ENCODE data around the gene BMPR1B.

Gene BMPR1B

DNA sequence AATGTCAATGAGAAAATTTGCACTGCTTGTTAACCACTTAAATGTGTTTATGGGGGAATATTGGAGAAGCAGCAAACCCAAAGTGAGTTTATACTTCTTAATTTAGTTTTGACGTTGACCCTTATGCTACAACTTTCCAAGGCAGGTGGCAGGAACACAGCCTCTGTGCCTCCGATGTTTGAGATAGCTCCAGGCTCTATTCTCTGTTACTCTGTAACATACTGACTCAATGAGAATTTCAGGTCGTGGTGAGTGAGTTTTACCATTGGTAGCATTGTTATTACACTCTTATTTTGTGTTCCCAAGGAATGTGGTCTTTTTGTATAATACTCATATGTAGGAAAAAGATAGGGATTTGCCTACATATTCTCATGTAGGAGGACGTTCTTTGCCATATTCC lies 210.7 kb downstream of the BMPR1B start:
- no peak for DNase-seq

DNA sequence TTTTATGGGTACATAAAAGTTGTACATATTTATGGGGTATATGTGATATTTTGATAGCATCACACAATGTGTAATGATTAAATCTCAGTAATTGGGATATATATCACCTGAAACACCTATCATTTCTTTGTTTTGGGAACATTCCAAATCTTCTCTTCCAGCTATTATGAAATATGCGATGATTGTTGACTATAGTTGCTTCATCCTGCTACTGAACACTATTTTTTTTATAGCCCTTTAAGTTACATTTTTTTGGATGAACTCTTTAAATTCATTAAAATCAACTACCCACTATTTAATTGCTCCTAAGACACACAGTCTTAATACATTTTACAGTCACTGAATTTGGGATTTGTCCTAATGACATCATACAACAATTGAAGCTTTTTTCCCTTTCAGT lies 212.9 kb downstream of the BMPR1B start:
- DNase-seq: no peak

DNA sequence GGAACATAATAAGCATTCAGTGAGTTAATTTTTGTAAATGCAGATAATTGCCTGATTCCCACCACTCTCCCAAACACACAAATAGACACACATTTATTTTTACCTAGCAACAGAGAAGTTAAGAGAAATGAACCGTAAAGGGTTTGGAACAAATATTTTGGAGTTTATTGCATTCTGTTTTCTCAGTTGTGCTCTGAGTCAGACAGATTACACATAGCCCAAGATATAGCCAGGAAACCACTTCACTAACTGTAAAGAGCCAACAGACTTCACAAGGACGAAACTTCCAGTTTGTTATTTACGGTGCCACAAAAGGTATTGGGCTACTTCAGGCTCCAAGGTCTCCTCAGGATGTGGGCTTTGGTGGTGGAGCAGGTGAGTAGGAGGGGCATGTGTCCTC lies 217.0 kb downstream of the BMPR1B start:
- no peak for DNase-seq

DNA sequence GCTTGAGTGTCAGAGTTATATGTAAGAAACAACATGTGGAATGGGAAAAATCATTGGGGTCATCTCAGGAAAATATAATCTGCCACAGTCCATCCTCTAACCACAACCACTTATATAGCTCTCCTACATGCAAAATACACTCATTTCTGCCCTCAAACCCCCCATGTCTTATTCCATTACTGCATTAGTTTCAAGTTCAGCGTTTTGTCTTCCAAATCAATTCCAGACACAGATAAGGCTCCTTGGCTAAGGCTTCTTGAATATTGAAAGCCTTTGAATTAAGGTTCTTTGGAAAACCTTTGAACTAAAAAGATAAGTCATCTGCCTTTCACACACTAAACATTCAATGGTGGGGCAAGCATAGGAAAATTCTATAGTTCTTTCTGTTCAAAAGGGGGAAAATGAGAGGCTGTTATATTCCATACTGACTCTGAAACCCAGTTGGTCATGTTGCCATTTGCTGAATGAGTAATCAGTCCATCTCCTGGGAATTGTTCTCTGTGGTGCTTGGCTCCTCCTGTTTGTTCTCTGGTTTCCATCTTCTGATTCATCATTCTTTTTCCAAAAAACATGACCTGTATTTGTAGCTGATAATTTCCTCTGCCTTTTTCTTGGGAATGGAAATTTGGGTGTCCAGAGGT lies 218.7 kb downstream of the BMPR1B start:
- DNase-seq: no peak

DNA sequence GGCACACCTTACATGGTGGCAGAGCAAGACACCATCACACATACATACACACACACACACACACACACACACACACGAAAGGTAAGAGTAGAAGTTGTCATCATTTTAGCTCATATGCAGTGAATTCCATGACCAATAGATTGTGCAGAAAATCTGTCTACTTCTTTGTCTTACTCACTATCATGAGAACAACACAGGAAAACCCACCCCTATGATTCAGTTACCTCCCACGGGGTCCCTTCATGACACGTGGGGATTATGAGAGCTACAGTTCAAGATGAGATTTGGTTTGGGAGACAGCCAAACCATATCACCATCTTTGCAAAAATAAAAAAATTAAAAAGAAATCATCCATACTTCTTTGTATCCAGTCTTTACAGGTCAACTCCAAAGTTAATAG lies 221.1 kb downstream of the BMPR1B start:
- DNase-seq: no peak

DNA sequence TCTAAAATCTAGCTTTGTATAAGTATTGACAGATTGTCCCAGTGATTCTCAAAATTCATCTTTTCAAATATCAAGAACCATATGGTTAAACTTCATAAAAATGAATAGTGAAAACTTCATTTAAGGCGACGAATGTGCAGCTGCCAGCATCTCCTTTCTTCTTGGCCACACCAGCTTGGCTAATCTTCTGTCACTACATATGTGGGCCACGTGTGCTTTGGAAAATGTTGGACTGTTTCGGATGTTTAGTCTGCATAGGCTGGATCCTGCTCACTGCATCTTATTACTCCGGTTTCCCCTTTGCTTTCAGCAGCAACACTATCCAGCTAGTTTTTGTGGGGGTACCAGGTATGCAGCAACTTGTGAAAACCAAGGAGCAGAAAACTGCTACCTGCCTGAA lies 221.9 kb downstream of the BMPR1B start:
- no peak for DNase-seq

DNA sequence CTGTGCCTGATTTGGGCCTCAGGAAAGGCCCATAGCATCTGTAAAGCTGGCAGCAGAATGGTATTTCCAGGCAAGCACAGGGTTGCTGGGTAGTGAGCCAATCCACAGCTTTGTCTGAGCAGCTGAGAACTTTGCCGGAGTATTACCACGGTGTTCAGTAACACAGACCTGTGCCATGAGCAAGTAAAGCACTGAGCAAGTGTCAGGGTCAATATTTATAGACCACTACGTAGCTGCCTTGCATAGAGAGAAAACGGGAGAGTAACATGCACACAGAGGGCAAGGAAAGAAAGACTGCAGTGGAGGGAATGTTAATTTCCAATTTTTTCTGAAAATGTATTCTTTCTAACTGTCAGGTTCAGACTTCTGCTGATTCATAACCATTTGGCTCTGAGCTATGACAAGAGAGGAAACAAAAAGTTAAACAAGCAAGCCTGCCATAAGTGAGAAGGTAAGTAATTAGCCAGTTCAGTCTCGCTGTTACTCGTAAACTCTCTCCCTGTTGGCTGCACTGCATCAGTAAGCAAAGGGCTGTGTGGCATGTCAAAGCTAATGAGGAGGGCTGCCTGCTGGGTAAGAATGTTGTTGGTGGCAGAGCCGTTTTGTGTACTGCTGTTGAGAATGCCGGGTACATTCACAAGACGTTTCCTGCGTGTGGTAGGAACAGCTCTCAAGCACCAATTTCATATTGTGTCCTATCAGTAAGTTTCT lies 238.1 kb downstream of the BMPR1B start:
- DNase-seq: no peak

DNA sequence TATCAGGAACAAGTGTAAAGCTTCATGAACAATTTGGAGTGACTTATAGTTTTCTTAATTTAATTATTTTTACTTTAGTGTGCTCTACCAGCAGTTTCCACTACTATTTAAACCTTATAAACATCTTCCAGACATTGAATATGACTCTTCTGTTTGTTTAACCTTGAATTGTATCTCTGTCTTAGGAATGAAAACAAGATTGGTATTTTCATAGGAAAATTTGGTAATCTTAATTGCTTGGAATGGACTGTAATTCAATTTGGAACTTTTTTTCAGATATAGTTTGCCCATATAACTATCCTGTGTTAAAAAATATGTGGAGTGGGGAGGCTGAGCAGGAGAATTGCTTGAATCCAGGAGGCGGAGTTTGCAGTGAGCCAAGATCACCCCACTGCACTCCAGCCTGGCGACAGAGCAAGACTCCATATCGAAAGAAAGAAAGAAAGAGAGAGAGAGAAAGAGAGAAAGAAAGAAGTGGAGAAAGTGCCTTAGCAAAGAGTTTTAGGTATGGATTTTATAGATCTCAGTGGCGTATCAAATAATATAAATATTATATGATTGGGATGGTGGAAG lies 242.4 kb downstream of the BMPR1B start:
- DNase-seq: no peak

DNA sequence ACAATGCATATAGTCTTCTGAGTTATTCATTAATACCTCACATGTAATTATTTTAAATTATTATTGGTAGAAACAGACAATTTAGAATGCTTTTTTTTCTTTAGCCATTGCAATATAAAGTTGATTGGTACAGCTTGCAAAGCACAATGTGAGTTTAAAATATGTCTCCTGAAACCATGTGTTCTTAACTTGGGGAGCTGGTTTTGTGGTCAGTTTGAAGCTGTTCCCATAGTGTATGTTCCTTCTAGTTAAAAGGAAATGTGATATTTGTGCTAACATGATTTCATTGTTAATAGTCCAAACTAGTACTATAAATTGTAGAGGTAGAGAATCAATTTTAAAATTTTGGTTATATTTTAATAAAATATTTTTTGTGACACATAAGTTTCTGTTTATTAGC lies 247.2 kb downstream of the BMPR1B start:
- no peak for DNase-seq

DNA sequence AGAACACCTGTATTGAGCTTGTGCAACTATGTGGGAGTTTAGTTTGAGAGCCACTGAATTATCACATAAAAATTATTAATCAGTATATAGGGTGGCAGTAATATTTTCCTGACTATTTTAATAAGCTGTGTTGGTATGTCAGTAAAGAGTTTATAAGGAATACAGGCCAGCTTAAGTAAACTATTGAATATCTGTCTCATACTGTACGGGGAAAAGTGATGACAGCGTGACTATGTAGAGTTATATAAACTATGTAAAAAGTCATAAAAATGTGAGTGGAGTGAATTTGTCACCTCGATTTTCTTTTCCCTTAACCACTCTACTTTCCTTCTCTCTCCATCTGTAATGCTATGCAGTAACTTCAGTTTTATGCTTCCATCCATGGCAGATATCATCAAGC lies 250.2 kb downstream of the BMPR1B start:
- no peak for DNase-seq

DNA sequence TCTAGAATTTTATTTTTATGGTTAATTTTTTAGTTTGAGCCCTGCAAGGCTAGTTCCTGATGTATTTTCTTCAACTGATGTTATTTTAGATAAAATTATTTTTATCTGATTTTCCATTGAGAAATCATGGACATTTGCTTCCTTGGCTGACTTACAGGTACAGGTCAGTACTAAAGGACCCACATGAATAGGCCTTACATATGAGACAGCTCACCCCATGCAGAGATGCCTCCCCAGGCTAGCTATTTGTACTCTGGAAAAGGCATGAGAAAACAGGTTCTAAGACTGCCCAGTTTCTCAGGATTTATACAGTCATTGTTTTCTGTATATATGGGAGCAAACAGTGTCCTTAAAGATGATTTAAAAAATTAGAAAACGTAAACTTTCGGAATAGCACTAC lies 255.5 kb downstream of the BMPR1B start:
- DNase-seq: no peak

DNA sequence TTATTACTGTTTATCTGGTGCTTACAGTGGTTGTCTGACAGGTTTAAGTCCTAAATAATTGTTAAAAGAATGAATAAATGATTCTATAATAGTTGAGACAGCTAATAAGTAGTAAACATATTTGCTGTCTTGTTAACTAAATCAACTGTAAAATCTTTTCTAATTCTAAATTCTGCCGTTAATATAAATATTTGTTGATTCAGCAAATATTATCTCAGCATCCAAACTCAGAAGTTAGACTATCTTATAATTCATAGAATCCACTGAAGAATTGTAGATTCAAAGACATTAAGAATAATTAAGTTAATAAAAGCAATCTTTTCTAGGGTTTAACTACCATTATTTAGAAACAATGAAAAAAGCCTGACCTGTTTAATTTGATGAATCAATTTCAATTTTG lies 256.3 kb downstream of the BMPR1B start:
- DNase-seq: no peak

DNA sequence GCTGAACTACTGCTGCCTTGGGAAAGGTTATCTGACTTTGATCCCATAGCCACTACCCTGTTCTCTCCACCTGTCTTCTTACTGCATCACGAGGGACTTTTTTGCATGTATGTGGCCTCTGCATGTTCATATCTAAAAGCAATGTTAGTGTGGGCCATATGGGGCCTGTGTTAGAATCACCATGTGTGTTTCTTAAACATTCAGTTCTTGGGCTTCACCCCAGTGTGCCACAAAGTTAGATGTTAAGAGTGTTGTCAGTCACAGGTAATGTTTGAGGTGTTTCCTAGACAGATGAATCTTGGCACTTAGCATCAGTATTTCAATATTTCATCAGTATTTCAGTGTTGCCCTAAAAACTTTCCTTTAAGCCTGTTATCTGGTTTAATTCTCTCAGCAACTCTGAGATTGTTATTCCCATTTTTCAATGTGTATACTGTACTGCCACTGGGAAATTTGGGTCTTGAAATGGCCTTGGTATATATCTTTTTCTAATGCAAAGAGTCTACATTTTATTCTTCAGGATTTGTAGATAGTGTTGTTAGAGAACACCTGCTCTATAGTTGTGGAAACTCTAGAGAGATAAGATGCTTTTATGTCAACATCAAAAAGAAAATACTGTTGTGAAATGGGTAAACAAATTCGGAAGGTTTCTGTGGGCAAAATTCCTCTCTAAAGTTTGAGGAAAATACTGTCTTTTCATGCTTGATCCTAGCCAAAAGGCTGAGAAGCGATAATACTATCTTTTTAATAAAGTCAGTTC lies 259.7 kb downstream of the BMPR1B start:
- DNase-seq: no peak

DNA sequence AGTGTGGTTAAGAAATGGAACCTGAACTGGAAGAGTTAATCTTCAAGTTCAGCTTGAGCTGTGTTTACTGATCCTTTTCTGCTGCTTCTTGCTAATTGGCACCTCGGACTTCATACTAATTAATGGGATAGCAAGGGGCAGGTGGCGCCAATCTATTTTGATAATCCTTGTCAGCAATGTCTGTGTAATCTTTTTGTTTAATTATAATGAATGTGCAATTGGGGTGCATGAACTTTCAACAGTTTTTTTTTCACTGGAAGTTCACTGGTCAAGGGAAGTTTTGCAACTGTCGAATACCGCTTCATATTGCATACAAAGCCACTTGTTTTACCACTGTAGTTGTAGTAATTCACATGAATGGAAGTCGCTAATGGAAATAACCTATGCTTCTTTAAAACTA lies 261.0 kb downstream of the BMPR1B start:
- DNase-seq: no peak

DNA sequence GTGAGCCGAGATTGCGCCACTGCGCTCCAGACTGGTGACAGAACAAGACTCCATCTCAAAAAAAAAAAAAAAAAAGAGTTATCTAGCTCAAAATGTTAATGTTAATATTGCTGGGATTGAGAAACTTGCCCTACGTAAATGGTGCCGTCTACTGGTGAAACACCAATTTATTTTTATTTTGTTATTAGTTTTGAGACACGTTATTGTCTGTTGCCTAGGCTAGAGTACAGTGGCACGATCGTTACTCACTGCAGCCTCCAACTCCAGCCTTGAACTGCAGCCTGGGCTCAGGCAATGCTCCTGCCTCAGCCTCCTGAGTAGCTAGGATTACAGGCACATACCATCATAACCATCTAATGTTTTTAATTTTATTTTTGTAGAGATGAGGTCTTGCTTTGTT lies 262.8 kb downstream of the BMPR1B start:
- no peak for DNase-seq

DNA sequence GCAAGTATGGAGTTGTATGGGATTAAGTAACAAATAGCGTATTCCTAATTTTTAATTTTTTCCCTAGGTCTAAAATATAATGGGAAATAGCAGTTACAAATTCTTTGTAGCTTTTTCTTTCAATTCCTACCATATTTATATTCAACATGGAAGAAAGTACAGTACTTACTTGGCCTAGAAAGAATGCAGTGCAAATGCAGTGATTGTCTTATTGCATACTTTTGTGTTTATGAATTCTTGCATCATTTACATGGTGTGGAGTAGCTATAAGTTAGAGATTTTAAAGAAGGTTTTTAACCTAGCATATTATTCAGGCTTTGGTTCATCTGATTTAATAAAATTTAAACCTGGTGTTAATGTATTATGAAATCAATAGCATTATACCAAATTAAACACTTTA lies 263.3 kb downstream of the BMPR1B start:
- DNase-seq: no peak

DNA sequence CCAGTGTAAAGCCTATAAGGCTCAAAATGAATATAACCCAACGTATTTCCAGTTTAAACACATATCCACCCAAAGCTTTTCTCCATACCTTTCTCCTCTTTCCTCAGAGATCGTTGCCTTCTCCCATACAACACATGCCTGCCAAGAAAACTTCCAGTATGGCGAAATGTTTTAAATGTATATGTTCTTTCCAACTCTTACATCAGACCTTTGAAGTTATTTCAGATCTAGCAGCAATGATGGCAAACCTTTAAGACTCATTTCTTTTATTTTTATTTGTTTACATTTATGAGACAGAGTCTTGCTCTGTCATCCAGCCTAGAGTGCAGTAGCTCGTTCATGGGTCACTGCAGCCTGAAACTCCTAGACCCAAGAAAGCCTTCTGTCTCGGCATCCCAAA lies 265.4 kb downstream of the BMPR1B start:
- no peak for DNase-seq

DNA sequence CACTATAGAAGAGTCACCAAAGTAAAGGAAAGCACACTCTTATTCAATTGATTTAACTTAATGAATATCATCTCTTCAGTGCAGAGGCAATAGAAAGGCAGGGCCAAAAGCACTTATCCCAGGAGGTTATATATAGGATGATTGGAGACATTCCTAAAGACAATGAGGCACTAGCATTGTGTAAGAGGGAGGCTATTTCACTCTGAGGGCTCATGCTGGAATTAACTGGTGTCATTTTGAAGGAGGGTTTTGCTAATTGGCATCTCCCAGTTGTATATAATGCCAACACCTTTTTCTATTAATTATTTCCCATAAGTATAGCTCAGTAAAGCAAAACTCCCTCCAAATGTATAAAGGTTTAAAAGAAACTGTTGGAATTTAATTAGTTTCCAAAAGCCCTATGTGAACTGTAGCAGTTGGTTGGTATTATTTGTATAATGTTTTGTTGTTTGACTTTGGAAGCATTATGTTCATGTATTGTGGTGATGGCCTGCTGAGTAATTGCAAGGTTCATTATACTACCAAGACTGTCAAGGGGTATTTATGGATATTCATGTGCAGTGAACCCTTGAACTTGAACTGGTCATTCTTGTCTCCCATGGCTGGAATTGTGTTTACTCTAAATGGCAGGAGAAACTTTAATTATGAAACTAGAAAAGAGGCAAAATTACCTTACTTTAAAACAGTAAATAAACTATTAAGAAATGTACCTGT lies 270.3 kb downstream of the BMPR1B start:
- no peak for DNase-seq

DNA sequence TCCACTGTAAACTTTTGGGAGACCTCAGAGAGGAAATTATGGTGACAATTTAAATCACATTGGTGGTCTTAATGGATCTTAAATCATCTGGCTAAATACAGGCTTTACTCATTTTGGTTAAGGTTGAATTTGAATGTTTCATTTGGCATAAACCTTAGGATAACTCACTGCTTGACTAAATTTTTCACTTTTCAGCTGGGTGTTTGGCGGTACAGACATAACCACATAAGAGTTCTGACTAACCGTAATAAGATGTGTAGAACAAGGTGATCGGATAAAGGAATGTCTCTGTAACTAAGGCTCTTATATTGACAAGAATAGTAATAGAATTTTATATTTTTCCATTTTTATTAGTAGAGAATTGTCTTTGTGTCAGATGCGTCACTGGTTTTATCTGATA lies 281.0 kb downstream of the BMPR1B start:
- DNase-seq: no peak

DNA sequence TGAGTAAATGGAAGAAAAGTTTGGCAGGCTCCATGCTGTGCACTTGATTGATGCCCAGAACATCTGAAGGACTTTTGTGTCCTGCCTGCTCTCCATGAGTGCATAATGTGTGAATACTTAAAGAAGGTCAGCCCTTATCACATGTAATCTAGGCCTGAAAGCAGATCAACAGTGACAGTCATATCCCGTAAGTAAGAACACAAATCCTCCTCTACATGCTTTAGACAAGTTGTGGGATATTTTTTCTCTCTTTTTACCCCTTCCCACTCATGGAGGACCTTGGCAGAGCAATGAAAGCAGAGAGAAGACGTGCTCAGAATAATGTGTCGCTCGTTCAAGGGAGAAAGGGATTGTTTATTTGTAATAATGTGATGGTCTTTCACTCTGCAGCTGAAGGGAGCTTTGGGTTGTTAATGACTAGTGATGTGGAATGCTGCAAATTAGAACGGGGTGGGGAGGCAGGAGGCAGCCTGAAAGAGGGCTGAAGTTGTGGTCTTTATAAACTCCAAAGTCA lies 286.6 kb downstream of the BMPR1B start:
- no peak for DNase-seq

DNA sequence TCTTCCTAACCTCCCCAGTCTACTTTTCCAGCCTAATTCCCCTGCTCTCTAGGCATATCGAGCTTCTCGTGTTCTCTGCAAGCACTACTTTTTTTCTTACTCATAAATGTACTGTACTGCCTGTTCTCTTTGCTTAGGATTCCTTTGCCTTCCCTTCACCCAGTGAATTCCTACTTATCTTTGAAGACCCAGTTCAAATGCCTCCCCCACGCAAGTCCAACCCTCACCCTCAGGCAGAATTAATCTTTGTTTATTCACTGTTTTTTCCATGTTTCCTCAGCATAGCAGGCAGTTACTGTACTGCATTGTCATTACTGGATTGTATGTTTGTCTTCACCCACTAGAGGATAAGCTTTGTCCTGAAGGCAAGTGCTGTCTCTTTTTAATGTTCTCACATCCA lies 287.7 kb downstream of the BMPR1B start:
- no peak for DNase-seq

DNA sequence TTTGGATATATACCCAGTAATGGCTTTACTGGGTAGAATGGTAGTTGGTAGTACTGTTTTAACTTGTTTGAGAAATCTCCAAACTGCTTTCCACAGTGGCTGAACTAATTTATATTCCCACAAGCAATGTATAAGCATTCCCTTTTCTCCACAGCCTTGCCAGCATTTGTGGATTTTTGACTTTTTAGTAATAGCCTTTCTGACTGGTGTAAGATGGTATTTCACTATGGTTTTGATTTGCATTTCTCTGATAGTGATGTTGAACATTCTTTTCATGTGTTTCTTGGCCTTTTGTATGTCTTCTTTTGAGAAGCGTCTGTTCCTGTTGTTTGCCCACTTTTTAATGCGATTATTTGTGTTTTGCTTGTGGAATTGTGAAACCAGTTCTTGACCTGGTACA lies 290.5 kb downstream of the BMPR1B start:
- DNase-seq: no peak
